Mesothelial cell of epicardium (in vitro differentiated cells): Measurements from ENCODE around the gene MGAT1. TPM values are rescaled to one million over a fixed set of nuclear protein-coding genes. Genes with fewer than 3 reads are reported as not detected.

ENCODE experiments used
- DNase-seq, 2 experiments: peaks; one replicate each; pipeline ENCODE4 v3.0.0; 2021; ENCODE audit warnings: low spot score in 2 of 2; ENCODE audit not compliant: unreplicated experiment in 2 of 2
- H3K27ac Mint-ChIP-seq: 2 replicates; pipeline ENCODE4 v1.8.0; 2021; ENCODE audit warnings: mixed read lengths
- H3K27me3 Mint-ChIP-seq: 2 replicates; pipeline ENCODE4 v1.8.0; 2021; ENCODE audit warnings: low read depth, mixed read lengths
- H3K36me3 Mint-ChIP-seq: 2 replicates; pipeline ENCODE4 v1.8.0; 2021; ENCODE audit warnings: mixed read lengths
- H3K4me1 Mint-ChIP-seq: 2 replicates; pipeline ENCODE4 v1.8.0; 2021; ENCODE audit warnings: mixed read lengths
- H3K4me3 Mint-ChIP-seq: 2 replicates; pipeline ENCODE4 v1.8.0; 2021; ENCODE audit warnings: mild to moderate bottlenecking, moderate library complexity, mixed read lengths
- H3K9me3 Mint-ChIP-seq: 2 replicates; pipeline ENCODE4 v1.8.0; 2021; ENCODE audit warnings: mixed read lengths
- CTCF ChIP-seq: fragments of 200-600 bp; sonication (generic); IDR thresholded peaks from one replicate; pipeline ENCODE4 v1.5.0; 2021; ENCODE audit warnings: antibody characterized with exemption; ENCODE audit not compliant: unreplicated experiment
- total RNA-seq: library from RNA; stranded (reverse); gene quantifications from 3 replicates; pipeline ENCODE4 v1.2.1, GENCODE V29; 2021

The MGAT1 gene
- 91.4 to 93.8 TPM (median 92.3 TPM) in 3 replicates for total RNA-seq

GRCh38 chr5:180802325-180803180, at the start of gene MGAT1:
Gene MGAT1 (minus strand): TSS chr5:180802806. CDS start chr5:180792971, 9,835 bp downstream.
- Mint-ChIP-seq H3K4me1 (peaks cover 53% of the 10 kb centered on the region), H3K4me3 (peak within 1 kb of the TSS; percentile 72), H3K27ac (peak within 1 kb of the TSS; percentile 96), H3K9me3 (no peaks in the 10 kb centered on the region), H3K36me3 (peaks cover 8% of the 10 kb centered on the region), H3K27me3 (no peaks in the 10 kb centered on the region)
- DNase-seq, result peak; percentile 76 to 82
- no peak for TF ChIP-seq CTCF

GRCh38 chr5:180850434-180851078, 48.0 kb upstream of the MGAT1 start:
- DNase-seq, result no peak
- Mint-ChIP-seq H3K4me3 (no peak overlapping the region), H3K4me1 (no peaks in the 10 kb centered on the region), H3K36me3 (peaks cover 100% of the 10 kb centered on the region), H3K27me3 (no peaks in the 10 kb centered on the region), H3K9me3 (peaks cover 96% of the 10 kb centered on the region), H3K27ac (no peak overlapping the region)
- no peak for TF ChIP-seq CTCF

- DNase-seq, result no peak
- Mint-ChIP-seq H3K27me3 (no peaks in the 10 kb centered on the region), H3K9me3 (peaks cover 92% of the 10 kb centered on the region), H3K27ac (no peak overlapping the region), H3K4me3 (no peak overlapping the region), H3K4me1 (no peaks in the 10 kb centered on the region), H3K36me3 (peaks cover 96% of the 10 kb centered on the region)
- TF ChIP-seq CTCF, result no peak
Measured at GRCh38 chr5:180849827-180850226, 47.2 kb upstream of the MGAT1 start.

- TF ChIP-seq CTCF, result no peak
- Mint-ChIP-seq H3K36me3 (peaks cover 86% of the 10 kb centered on the region), H3K27ac (no peak overlapping the region), H3K4me3 (no peak overlapping the region), H3K4me1 (no peaks in the 10 kb centered on the region), H3K9me3 (peaks cover 92% of the 10 kb centered on the region), H3K27me3 (no peaks in the 10 kb centered on the region)
- no peak for DNase-seq
Measured at GRCh38 chr5:180848878-180849277, 46.3 kb upstream of the MGAT1 start.

- Mint-ChIP-seq H3K27me3 (no peaks in the 10 kb centered on the region), H3K9me3 (peaks cover 91% of the 10 kb centered on the region), H3K4me3 (no peak overlapping the region)
Measured at GRCh38 chr5:180848265-180848664, 45.7 kb upstream of the MGAT1 start.

More at GRCh38 chr5:180848265-180848664, 45.7 kb upstream of the MGAT1 start:
- Mint-ChIP-seq H3K27ac (no peak overlapping the region), H3K36me3 (peaks cover 80% of the 10 kb centered on the region), H3K4me1 (no peaks in the 10 kb centered on the region)
- no peak for DNase-seq
- TF ChIP-seq CTCF, result no peak
